ENCODE measurements around the gene ZNF800. TPM values are rescaled to one million over a fixed set of nuclear protein-coding genes. Genes with fewer than 3 reads are reported as not detected.
A peak's percentile ranks its signal among the peaks of the same experiment; 100 is the strongest.

Gene ZNF800
- total and polyA plus RNA-seq, 3 experiments from 2014 or later, result 43.8 to 51.5 (median 43.8) TPM

DNA sequence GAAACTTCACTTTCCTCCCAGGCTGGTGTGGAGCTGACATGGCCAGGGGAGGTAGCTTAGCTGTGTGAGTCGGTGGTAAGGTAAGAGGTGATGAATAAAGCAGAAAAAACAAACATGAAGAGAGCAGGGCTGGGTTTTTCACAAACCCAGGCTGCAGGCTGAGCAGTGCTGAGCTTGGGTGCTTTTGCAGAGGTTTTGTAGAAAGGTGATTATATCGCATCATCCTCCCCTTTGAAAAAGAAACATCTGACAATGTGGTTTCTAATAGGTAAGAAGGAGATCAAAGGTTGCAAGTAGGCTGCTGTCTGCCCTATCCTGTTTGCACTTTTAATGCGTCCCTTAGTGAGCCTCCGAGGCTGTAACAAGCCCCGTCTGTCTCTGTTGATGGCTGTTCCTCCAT, 70.2 kb downstream of the ZNF800 start:
- no peaks in the 10 kb centered on the region for H3K9me3 Mint-ChIP-seq
- Histone ChIP-seq H3K4me3 (ENCODE audit: low read length) (no peak overlapping the region), H3K9me3 (ENCODE audit: low read length) (no peaks in the 10 kb centered on the region), H3K36me3 (ENCODE audit: insufficient read depth, low read length) (no peaks in the 10 kb centered on the region), H3K27ac (ENCODE audit: low read depth, low read length) (no peak overlapping the region), H3K4me1 (ENCODE audit: insufficient read depth, low read length) (no peaks in the 10 kb centered on the region), H3K27me3 (ENCODE audit: insufficient read depth, low read length, poor library complexity, severe bottlenecking) (no peaks in the 10 kb centered on the region)
- H3K27ac Mint-ChIP-seq, result peak overlapping the region in 7 of 8 donors; percentile 5 to 84 (median 58)
- ChIA-PET POLR2A (no interaction called here), CTCF (interaction anchor here (2.3 to 3.2 kb wide), 2 partner anchors 26 to 125 kb away, joined by 7 to 18 read pairs; no protein-coding TSS in a partner anchor)
- no peaks in the 10 kb centered on the region for H3K36me3 Mint-ChIP-seq
- peaks cover 18 to 24% (median 23%) of the 10 kb centered on the region in 3 donors for H3K4me1 Mint-ChIP-seq
- peaks cover 0 to 4% of the 10 kb centered on the region in 2 donors for H3K27me3 Mint-ChIP-seq
- DNase-seq, result peak in 2 of 5 donors; percentile 16 to 44
- H3K4me3 Mint-ChIP-seq, result peak overlapping the region in 5 of 7 donors; percentile 7 to 60 (median 28)

DNA sequence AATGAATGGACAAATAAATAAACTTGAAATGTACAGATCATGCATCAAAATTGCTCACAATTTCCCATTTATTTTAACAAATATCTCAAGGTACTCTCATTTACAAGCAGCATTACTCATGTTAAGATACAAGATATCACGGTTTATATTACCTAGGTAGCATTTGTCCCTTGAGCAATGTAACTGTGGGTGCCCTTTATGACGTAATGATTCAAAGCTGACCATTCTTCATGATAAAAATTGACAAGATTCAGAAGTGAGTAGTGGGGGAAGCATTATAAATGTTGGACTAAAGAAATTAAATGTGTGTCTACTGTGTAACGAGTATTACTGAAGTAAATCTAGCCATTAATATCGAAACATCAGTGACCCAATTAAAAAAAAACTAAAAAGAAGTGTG, 71.5 kb downstream of the ZNF800 start:
- H3K27ac Mint-ChIP-seq, result no peak overlapping the region
- no peak overlapping the region for H3K4me3 ChIP-seq (ENCODE audit: low read length)
- H3K27ac ChIP-seq (ENCODE audit: low read depth, low read length), result no peak overlapping the region
- H3K4me1 Mint-ChIP-seq, result peaks cover 18 to 24% (median 23%) of the 10 kb centered on the region in 3 donors
- no peaks in the 10 kb centered on the region for H3K27me3 ChIP-seq (ENCODE audit: insufficient read depth, low read length, poor library complexity, severe bottlenecking)
- no peaks in the 10 kb centered on the region for H3K9me3 ChIP-seq (ENCODE audit: low read length)
- no peaks in the 10 kb centered on the region for H3K4me1 ChIP-seq (ENCODE audit: insufficient read depth, low read length)
- peaks cover 3 to 4% of the 10 kb centered on the region in 2 donors for H3K27me3 Mint-ChIP-seq
- DNase-seq, result no peak
- H3K4me3 Mint-ChIP-seq, result no peak overlapping the region
- H3K36me3 ChIP-seq (ENCODE audit: insufficient read depth, low read length), result no peaks in the 10 kb centered on the region
- no peaks in the 10 kb centered on the region for H3K36me3 Mint-ChIP-seq
- ChIA-PET POLR2A (no interaction called here), CTCF (interaction anchor here (3.2 kb wide), 1 partner anchor 27 kb away, joined by 18 read pairs; no protein-coding TSS in a partner anchor)
- H3K9me3 Mint-ChIP-seq, result peaks cover 0 to 3% (median 0%) of the 10 kb centered on the region in 5 donors

Other genes starting within 250 kb of the ZNF800 start
- gene GRM8, start 139.8 kb downstream of the ZNF800 start, total RNA-seq, result not detected
- not detected for gene GRM8, start 139.8 kb downstream of the ZNF800 start, polyA plus RNA-seq
- gene GCC1, start 192.9 kb upstream of the ZNF800 start, total RNA-seq, result 10 to 100 TPM; 20.1 to 20.2 TPM
- 21.0 TPM for gene GCC1, start 192.9 kb upstream of the ZNF800 start, polyA plus RNA-seq
- 100 to 1,000 TPM; 125 to 134 TPM for gene ARF5, start 195.7 kb upstream of the ZNF800 start, total RNA-seq
- gene ARF5, start 195.7 kb upstream of the ZNF800 start, polyA plus RNA-seq, result 180 TPM
- gene FSCN3, start 201.0 kb upstream of the ZNF800 start, total RNA-seq, result 1 to 10 TPM; 1.0 to 1.1 TPM
- 1.0 TPM for gene FSCN3, start 201.0 kb upstream of the ZNF800 start, polyA plus RNA-seq
- gene PAX4, start 225.4 kb upstream of the ZNF800 start, total RNA-seq, result not detected
- gene PAX4, start 225.4 kb upstream of the ZNF800 start, polyA plus RNA-seq, result not detected